Keratinocyte (primary cell): Measurements from ENCODE around the gene KIF21A.

Experiments
- CTCF ChIP-seq, 3 experiments: IDR thresholded peaks in 1 of 3; conservative IDR thresholded peaks in 1 of 3; optimal IDR thresholded peaks in 1 of 3; 2 replicates in 2 of 3; 3 replicates in 1 of 3; pipeline versions ENCODE3 to v1.5.1; 2011; ENCODE audit warnings: low read length in 3 of 3, mild to moderate bottlenecking in 3 of 3, moderate library complexity in 2 of 3, control low read depth in 1 of 3, inconsistent platforms in 1 of 3; ENCODE audit not compliant: insufficient read depth in 2 of 3; ENCODE audit errors: extremely low read depth in 1 of 3
- EZH2 ChIP-seq: IDR thresholded peaks from one replicate; pipeline ENCODE4 v1.6.1; 2012; ENCODE audit warnings: inconsistent platforms, mild to moderate bottlenecking, low read length, moderate library complexity

GRCh38 chr12:39292125-39292630, 150.7 kb downstream of the KIF21A start:
- TF ChIP-seq CTCF (optimal IDR thresholded peaks at IDR 0.05 in 1 of 3, IDR thresholded peaks at IDR 0.05 in 1 of 3, conservative IDR thresholded peaks at IDR 0.05 in 1 of 3; ENCODE audit: extremely low read depth in 1 of 3, insufficient read depth in 2 of 3, low read length in 3 of 3) (no peak), EZH2 (no peak)
